Upper lobe of left lung (tissue), 6 donors: ENCODE results near the gene KRTAP10-11. TPM values are rescaled to one million over a fixed set of nuclear protein-coding genes. Genes with fewer than 3 reads are reported as not detected.
"Not testable (repeated sequence)": the region's sequence is repeated elsewhere in the genome, so short reads cannot be mapped to it uniquely, and the experiment has no call there.

Experiments
- ATAC-seq, 2 donors: fragments of 200-7000 bp; cut with Tn5 transposase; one replicate each; pipeline ENCODE4 v1.9.1; 2022; ENCODE audit warnings: mild to moderate bottlenecking in 2 of 2, moderate library complexity in 2 of 2; ENCODE audit not compliant: low FRiP score in 2 of 2
- DNase-seq, 2 donors: peaks; one replicate each; pipeline ENCODE4 v3.0.0-alpha.2; 2019 to 2020
- H3K27ac ChIP-seq, 4 donors: fragments of 200-600 bp; sonication (generic); one replicate each; pipeline ENCODE4 v1.5.1; 2016 to 2019
- H3K27me3 ChIP-seq, 4 donors: fragments of 200-600 bp; sonication (generic); one replicate each; pipeline ENCODE4 v1.5.1; 2017 to 2019
- H3K36me3 ChIP-seq, 4 donors: fragments of 200-600 bp; sonication (generic); one replicate each; pipeline ENCODE4 v1.5.1; 2016 to 2019
- H3K4me1 ChIP-seq, 4 donors: fragments of 200-600 bp; sonication (generic); one replicate each; pipeline ENCODE4 v1.5.1; 2018 to 2019
- H3K4me3 ChIP-seq, 4 donors: fragments of 200-600 bp; sonication (generic); one replicate each; pipeline ENCODE4 v1.5.1; 2017 to 2019; ENCODE audit warnings: mild to moderate bottlenecking in 2 of 4, moderate library complexity in 1 of 4
- H3K9me3 ChIP-seq, 4 donors: fragments of 200-600 bp; sonication (generic); one replicate each; pipeline ENCODE4 v1.5.1; 2018 to 2019
- EP300 ChIP-seq, 4 donors: sonication (generic); formaldehyde crosslinking; IDR thresholded peaks; one replicate each; pipeline ENCODE4 v1.5.1; 2017; ENCODE audit warnings: antibody characterized with exemption in 4 of 4, control low read depth in 2 of 4
- POLR2A ChIP-seq, 4 donors: fragments of 450-650 bp; IDR thresholded peaks; one replicate each; pipeline ENCODE4 v1.5.1; 2016 to 2017; ENCODE audit warnings: antibody characterized with exemption in 4 of 4, mild to moderate bottlenecking in 2 of 4
- POLR2AphosphoS5 ChIP-seq, 2 donors: sonication (generic); formaldehyde crosslinking; IDR thresholded peaks; one replicate each; pipeline ENCODE4 v1.5.1; 2017; ENCODE audit warnings: antibody characterized with exemption in 2 of 2
- WGBS, 2 donors: methylation state at CpG; one replicate each; pipeline ENCODE4 v1.1.5; 2017 to 2018; 5-methylcytosine and 5-hydroxymethylcytosine counted together
- total RNA-seq, 6 donors: library from RNA; depleted of rRNA in 4 of 6; stranded (reverse); fragments of >200 nt in 4 of 6; gene quantifications; one replicate each; pipeline versions ENCODE4 v1.1.0 to v1.2.1, GENCODE V29; 2016 to 2021
- TF ChIP-seq, protein P1 (sequence below), 6 experiments: fragments of 450-650 bp in 4 of 6; fragments of 200-600 bp in 2 of 6; sonication (generic) in 2 of 6; IDR thresholded peaks; one replicate each; pipeline ENCODE4 v1.5.1; 2016 to 2019; ENCODE audit warnings: antibody characterized with exemption in 6 of 6
- donor health status: DM: no; HTN: no; CAD: no; lungs with moderate emphysema.
- donor health status: DM: no; HTN: yes; CAD: no; lungs with severe emphysema.

The KRTAP10-11 gene
- total RNA-seq, 6 donors from 2014 or later, result not detected

DNA sequence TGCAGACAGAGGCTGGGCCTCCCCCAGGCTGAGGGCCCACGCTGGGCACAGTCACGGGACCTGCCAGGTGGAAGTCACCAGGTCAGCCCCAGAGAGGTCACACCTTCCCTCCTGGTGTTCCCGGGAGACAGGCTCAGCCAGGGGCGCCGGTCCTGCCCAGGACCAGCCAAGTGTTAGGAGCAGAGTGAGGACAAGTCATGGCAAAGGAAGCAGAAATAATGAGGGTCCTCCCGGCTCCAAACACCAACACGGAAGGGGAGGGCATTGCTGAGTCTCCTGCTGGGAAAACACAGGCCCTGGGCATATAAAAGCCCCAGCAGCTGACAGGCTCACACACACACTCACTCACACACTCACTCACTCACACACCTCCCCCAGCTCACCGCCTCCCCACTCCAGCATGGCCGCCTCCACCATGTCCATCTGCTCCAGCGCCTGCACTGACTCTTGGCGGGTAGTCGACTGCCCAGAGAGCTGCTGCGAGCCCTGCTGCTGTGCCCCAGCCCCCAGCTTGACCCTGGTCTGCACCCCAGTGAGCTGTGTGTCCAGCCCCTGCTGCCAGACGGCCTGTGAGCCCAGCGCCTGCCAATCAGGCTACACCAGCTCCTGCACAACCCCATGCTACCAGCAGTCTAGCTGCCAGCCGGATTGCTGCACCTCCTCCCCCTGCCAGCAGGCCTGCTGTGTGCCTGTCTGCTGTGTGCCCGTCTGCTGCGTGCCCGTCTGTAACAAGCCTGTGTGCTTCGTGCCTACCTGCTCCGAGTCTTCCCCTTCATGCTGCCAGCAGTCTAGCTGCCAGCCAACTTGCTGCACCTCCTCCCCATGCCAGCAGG is 9.0 kb upstream of the KRTAP10-11 start, which contains the start of gene KRTAP10-10:
Gene KRTAP10-10 (plus strand): TSS at position 339 of the 833 bp plus-strand sequence. CDS start 62 bp downstream, at position 401.
- Histone ChIP-seq H3K27me3 (no peaks in the 10 kb centered on the region), H3K9me3 (peaks cover 0 to 4% (median 3%) of the 10 kb centered on the region in 4 donors), H3K36me3 (no peaks in the 10 kb centered on the region), H3K27ac (no peak within 1 kb of the TSS), H3K4me3 (no peak within 1 kb of the TSS), H3K4me1 (no peaks in the 10 kb centered on the region)
- TF ChIP-seq, protein P1, sequence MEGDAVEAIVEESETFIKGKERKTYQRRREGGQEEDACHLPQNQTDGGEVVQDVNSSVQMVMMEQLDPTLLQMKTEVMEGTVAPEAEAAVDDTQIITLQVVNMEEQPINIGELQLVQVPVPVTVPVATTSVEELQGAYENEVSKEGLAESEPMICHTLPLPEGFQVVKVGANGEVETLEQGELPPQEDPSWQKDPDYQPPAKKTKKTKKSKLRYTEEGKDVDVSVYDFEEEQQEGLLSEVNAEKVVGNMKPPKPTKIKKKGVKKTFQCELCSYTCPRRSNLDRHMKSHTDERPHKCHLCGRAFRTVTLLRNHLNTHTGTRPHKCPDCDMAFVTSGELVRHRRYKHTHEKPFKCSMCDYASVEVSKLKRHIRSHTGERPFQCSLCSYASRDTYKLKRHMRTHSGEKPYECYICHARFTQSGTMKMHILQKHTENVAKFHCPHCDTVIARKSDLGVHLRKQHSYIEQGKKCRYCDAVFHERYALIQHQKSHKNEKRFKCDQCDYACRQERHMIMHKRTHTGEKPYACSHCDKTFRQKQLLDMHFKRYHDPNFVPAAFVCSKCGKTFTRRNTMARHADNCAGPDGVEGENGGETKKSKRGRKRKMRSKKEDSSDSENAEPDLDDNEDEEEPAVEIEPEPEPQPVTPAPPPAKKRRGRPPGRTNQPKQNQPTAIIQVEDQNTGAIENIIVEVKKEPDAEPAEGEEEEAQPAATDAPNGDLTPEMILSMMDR (IDR thresholded peaks at IDR 0.05), result no peak
- TF ChIP-seq POLR2A (IDR thresholded peaks at IDR 0.05) (no peak), POLR2AphosphoS5 (IDR thresholded peaks at IDR 0.05) (no peak), EP300 (IDR thresholded peaks at IDR 0.05) (no peak)
- no peak for ATAC-seq
- WGBS, 2 donors, result 49 to 52% methylated on average over 12 of the region's 21 CpGs
- DNase-seq, result peak in 1 of 2 donors; percentile 58

DNA sequence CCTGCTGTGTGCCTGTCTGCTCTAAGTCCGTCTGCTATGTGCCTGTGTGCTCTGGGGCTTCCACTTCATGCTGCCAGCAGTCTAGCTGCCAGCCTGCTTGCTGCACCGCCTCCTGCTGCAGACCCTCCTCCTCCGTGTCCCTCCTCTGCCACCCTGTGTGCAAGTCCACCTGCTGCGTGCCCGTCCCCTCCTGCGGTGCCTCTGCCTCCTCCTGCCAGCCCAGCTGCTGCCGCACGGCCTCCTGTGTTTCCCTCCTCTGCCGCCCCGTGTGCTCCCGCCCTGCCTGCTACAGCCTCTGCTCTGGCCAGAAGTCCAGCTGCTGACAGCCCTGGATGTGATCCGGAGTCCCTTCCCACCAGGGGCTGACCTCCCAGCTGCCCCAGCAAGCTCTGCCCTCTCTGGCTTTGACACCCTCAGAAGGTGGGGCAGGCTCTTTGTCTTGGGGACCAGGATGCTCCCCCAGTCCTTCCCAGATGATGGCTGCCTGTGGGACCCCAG is 8.3 kb upstream of the KRTAP10-11 start:
- H3K9me3 ChIP-seq, H3K4me1 ChIP-seq, H3K27ac ChIP-seq, H3K4me3 ChIP-seq, H3K36me3 ChIP-seq, H3K27me3 ChIP-seq, ATAC-seq: not testable (repeated sequence)
- WGBS, 2 donors, result 80 to 82% methylated on average over 3 to 8 of the region's 12 CpGs
- peak in 1 of 2 donors; percentile 65 for DNase-seq

DNA sequence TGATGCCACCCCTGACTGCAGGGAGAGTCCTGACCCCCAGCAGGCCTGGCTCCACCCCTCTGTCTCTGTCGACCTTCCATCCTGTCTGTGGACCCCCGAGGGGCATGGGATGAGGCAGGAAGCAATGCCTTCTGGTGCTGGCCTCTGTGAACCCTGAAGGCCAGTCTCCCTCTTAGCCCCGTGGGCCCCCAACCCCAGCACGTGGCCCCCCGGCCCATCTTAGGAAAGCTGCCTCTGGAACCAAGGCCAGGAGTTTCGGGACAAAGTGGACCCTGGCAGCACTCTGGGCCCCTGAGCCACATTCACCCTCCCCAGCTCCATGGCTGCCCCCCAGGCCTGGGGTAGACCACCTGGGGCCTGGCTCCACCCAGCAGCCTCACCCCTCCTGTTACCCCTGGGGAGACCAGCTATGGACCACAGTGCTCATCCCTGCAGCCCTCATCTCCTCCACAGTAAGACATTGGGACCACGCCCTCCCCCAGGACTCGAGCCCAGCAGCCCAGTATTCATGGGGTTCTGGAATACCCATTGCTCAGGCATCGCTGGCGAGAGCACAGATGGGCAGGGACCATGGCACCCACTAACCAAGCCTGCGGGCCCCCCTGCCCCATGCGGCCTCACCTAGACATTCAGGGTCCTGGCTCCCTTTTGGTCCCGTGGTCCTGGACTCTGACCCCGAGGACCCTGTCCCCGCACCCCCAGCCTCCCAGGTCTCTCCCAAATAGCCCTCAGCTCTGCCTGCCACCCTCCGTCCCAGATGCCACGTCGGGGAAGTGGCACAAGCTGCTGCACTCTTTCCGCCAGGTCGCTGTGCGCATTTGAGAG is 7.5 kb upstream of the KRTAP10-11 start:
- not testable (repeated sequence) for H3K4me3 ChIP-seq, H3K27me3 ChIP-seq, H3K9me3 ChIP-seq, H3K4me1 ChIP-seq, H3K27ac ChIP-seq, H3K36me3 ChIP-seq
- ATAC-seq (peak in 1 of 2 donors; percentile 6), DNase-seq (peak in 1 of 2 donors; percentile 61)
- 91 to 100% methylated on average over 2 to 14 of the region's 21 CpGs for WGBS, 2 donors

DNA sequence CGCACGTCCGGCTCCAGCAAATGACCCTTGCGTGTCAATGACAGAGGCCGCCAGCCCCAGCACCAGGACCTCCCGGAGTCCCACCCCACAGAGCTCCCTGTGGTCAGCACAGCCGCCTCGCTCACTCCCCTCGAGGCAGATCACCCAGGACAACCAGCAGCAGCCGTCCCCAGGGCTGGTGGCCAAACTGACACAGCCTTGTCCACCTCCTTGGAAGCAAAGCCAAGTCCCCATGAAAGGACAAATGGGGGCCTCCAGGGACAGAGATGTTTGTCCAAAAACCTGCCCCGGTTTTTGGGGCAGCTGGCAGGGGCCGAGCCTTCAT is 6.9 kb upstream of the KRTAP10-11 start:
- no peak overlapping the region for H3K4me3 ChIP-seq
- ATAC-seq (peak in 1 of 2 donors; percentile 8), DNase-seq (peak in 1 of 2 donors; percentile 43)
- WGBS, 2 donors, result 89 to 95% methylated on average over 4 to 12 of the region's 12 CpGs
- H3K4me1 ChIP-seq, result no peaks in the 10 kb centered on the region
- H3K9me3 ChIP-seq, result peaks cover 0 to 6% (median 0%) of the 10 kb centered on the region in 4 donors
- H3K36me3 ChIP-seq, result no peaks in the 10 kb centered on the region
- H3K27ac ChIP-seq, result no peak overlapping the region
- H3K27me3 ChIP-seq, result no peaks in the 10 kb centered on the region
- TF ChIP-seq, protein P1 (IDR thresholded peaks at IDR 0.05), result no peak

DNA sequence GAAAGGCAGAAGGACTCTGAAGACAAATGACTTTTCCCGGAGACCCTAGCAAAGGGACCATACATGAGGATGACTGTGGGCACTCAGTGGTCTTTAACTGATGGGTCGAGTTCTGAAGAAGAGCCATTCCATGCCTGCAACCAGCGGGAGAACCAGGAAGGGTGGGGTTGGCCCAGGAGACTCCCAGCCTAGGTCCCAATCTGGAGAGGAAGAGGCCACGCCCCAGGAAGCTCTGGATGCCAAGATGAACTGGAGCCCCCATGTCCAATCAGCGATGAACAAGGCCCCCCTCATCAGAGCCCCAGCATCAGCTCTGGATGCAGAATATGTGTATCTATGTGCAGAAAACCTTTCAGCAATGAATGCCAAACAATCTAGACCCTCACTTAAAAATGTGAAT is 5.5 kb upstream of the KRTAP10-11 start:
- no peaks in the 10 kb centered on the region for H3K27me3 ChIP-seq
- peaks cover 0 to 17% (median 3%) of the 10 kb centered on the region in 4 donors for H3K9me3 ChIP-seq
- no peak overlapping the region for H3K4me3 ChIP-seq
- ATAC-seq (no peak), DNase-seq (no peak)
- no peaks in the 10 kb centered on the region for H3K4me1 ChIP-seq
- no peak overlapping the region for H3K27ac ChIP-seq
- TF ChIP-seq EP300 (IDR thresholded peaks at IDR 0.05) (no peak), POLR2AphosphoS5 (IDR thresholded peaks at IDR 0.05) (no peak), POLR2A (IDR thresholded peaks at IDR 0.05) (no peak)
- TF ChIP-seq, protein P1 (IDR thresholded peaks at IDR 0.05), result no peak
- 81 to 87% methylated on average over 3 to 5 of the region's 5 CpGs for WGBS, 2 donors
- no peaks in the 10 kb centered on the region for H3K36me3 ChIP-seq
